HUES48 (cell line): ENCODE results near the gene MEGF11.

ENCODE experiments used
- H3K27ac ChIP-seq: one replicate; pipeline ENCODE4 v1.7.0; 2013; ENCODE audit warnings: low read depth, low read length, inconsistent platforms
- H3K27me3 ChIP-seq: 2 replicates; pipeline ENCODE4 v1.6.1; 2013; ENCODE audit warnings: mild to moderate bottlenecking, low read length; ENCODE audit not compliant: control insufficient read depth, insufficient read depth
- H3K36me3 ChIP-seq: 2 replicates; pipeline ENCODE4 v1.6.1; 2013; ENCODE audit warnings: low read length; ENCODE audit not compliant: control insufficient read depth, insufficient read depth
- H3K4me1 ChIP-seq: 2 replicates; pipeline ENCODE4 v1.6.1; 2013; ENCODE audit warnings: mild to moderate bottlenecking, low read length; ENCODE audit not compliant: control insufficient read depth, insufficient read depth
- H3K4me3 ChIP-seq: 2 replicates; pipeline ENCODE4 v1.5.1; 2013; ENCODE audit warnings: mild to moderate bottlenecking, low read depth, low read length
- H3K9ac ChIP-seq: 2 replicates; pipeline ENCODE4 v1.6.1; 2013; ENCODE audit warnings: mild to moderate bottlenecking, low read depth, low read length, moderate library complexity
- H3K9me3 ChIP-seq: 2 replicates; pipeline ENCODE4 v1.6.1; 2013; ENCODE audit warnings: low read length; ENCODE audit not compliant: control insufficient read depth, insufficient read depth

The MEGF11 gene

DNA sequence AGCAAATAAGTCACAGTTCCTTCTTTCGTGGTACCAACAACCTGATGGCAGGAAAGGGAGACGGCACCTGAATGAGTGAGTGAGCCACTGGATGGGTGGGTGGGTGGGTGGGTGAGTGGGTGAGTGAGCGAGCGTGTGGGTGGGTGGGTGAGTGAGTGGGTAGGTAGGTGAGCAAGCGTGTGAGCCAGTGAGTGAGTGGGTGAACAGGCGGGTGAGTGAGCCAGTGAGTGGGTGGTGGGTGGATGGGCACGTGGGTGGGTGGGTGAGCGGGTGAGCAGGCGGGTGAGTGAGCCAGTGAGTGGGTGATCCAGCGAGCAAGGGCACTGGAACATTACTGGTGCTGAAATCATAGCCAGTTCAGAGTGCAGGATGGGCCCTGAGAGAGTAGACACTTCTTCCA is 152.8 kb downstream of the MEGF11 start:
- no peaks in the 10 kb centered on the region for H3K36me3 ChIP-seq
- H3K27me3 ChIP-seq: no peaks in the 10 kb centered on the region
- peaks cover 17% of the 10 kb centered on the region for H3K4me1 ChIP-seq
- no peak overlapping the region for H3K4me3 ChIP-seq
- no peak overlapping the region for H3K9ac ChIP-seq
- H3K9me3 ChIP-seq: no peaks in the 10 kb centered on the region
- H3K27ac ChIP-seq: no peak overlapping the region

DNA sequence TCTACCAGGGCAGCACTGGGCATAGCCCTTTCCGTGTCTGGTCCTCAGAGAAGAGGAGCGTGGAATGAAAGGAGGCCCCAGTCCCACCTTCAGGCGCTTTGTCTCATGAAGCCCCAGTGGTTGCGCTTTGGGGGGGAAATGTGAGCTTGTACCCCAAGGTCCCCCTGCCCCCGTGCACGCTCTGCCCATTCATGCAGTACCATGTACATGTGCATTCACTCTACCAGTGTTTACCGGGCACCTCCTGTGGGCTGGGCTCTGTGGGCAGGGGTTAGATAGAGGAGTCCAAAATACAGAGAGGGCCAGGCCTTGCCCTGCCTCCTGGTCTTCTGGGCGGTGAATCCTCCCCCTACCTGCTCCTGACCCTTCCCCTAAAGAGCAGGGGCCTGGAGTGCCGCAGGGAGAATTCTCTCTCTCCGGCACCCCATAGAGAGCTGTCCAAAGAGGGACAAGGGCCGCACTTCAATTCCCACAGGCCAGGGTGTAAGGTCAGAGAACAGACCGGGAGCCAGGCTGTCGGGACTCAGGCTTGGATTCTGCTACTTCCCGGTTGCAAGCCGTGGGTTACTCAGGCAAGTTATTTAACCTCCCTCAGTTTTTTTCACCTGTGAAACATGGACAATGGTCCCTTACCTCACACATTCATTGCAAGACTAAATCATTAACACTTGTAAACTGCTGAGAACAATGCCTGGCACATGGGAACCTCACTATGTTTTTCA is 153.4 kb downstream of the MEGF11 start:
- no peak overlapping the region for H3K27ac ChIP-seq
- H3K9ac ChIP-seq: no peak overlapping the region
- no peaks in the 10 kb centered on the region for H3K27me3 ChIP-seq
- H3K36me3 ChIP-seq: no peaks in the 10 kb centered on the region
- no peaks in the 10 kb centered on the region for H3K9me3 ChIP-seq
- peaks cover 17% of the 10 kb centered on the region for H3K4me1 ChIP-seq
- H3K4me3 ChIP-seq: no peak overlapping the region

DNA sequence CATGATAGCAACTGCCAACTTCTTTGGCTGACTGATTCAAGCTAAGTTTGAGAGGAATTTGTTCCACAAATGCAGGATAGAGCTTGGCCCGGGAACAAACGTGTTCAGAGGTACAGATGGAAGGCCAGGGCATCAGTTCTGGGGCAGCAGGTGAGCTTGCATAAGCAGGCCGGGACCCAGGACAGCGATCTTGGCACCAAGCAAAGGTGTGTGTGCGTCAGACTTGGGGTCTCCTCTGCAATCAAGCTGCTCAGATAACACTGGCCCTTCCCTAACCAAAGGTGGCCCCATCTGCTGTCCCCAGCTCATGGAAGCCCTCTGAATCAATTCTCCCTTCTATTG is 155.6 kb downstream of the MEGF11 start:
- Histone ChIP-seq H3K27me3 (no peaks in the 10 kb centered on the region), H3K9ac (no peak overlapping the region), H3K4me3 (no peak overlapping the region), H3K9me3 (no peaks in the 10 kb centered on the region), H3K36me3 (no peaks in the 10 kb centered on the region), H3K27ac (no peak overlapping the region), H3K4me1 (peaks cover 17% of the 10 kb centered on the region)

DNA sequence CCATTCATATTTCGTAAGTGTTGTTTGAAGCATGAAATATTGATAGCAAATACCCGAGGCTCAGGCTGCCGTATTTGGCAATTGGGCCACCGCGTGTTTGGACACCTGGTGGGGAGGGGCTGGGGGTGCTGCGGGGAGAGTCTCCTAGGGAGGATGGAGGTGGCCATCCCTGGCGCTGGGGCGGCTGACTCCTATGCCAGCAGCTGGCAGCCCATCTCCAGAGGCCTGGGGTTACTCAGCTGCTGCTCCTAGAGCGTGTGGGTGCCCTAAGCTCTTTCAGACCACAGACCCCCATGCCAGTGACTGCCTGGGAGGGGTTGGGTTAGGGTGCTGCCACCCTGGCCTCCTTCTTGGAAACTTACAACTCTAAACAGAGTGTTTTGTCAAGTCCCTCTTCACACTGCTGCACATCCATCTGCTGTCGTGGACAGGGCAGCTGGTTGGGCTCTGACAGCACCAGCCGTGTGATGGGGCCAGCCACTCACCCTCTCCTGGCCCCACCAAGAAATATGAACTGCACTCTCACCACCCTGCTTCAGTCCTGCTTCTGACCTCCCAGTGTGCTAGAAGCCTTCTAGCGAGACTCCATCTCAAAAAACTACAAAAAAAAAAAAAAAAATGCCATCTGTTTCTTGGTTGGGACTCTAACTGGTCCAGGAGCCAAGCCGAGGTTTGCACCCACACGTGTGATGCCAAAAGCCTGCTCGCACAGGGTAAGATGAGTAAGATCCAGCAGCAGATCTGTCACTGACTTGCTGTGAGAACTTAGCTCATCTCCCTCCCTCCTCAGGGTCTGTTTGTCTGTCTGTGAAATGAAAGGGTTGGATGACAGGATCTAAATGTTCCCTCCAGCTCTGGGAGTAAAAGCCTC is 156.2 kb downstream of the MEGF11 start:
- no peaks in the 10 kb centered on the region for H3K9me3 ChIP-seq
- H3K27ac ChIP-seq: no peak overlapping the region
- H3K36me3 ChIP-seq: no peaks in the 10 kb centered on the region
- H3K4me3 ChIP-seq: no peak overlapping the region
- no peak overlapping the region for H3K9ac ChIP-seq
- peaks cover 17% of the 10 kb centered on the region for H3K4me1 ChIP-seq
- no peaks in the 10 kb centered on the region for H3K27me3 ChIP-seq

DNA sequence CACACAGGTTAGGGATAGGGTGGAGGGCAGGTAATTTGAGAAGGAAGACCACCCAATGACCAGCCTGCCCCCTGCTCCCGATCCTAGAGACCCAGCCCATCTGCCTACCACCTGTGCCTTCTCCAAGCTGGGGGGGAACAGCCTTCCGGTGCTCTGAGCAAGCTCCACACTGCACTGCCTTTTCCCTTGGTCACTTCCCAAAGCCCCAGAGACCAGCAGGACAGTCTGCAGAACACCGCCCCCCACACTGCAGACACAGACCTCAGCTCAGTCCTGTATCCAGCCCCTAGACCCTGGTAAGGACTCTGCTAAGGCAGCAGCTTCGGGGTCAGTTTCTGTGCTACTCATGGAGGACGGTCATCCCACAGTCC is 156.9 kb downstream of the MEGF11 start:
- H3K4me1 ChIP-seq: peaks cover 14% of the 10 kb centered on the region
- no peak overlapping the region for H3K9ac ChIP-seq
- H3K27ac ChIP-seq: no peak overlapping the region
- no peaks in the 10 kb centered on the region for H3K27me3 ChIP-seq
- H3K36me3 ChIP-seq: no peaks in the 10 kb centered on the region
- no peak overlapping the region for H3K4me3 ChIP-seq
- H3K9me3 ChIP-seq: no peaks in the 10 kb centered on the region

DNA sequence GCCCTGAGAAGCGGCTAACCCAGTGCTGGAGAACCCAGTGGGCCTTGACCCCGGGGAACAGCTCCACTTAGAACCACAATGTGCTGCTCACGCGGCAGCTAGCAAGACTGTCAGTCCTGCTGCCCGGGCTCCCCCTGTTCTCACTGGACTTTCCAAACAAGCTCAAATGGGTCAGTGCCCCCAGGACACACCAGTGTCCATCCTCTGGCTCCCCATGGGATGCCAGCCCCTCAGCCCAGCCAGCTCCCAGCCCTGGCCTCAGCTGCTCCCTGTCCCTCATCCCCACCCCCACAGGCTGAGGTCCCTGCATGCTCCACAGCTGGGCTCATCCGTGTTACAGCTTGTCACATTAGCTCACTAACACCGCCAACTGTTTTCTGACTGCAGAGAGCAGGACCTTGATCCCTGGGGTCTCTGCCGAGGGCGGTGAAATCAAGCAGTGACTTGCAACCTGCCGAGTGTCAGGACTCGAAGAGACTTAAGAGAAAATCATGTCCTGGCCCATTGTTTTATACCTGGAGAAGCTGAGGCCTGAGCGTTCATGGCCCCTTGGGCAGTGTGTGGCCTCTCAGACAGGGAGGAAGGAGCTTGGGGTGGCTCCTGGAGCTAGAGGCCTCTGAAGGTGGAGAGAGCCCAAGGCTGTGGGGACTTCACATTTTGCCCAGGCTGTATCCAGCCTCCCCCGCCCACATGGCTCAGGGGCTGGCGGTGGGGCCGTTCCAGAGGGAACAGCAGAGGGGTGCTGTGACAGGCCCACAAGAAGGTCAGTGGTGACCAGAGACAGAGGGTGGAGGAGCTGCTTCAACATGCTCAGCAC is 157.5 kb downstream of the MEGF11 start:
- no peaks in the 10 kb centered on the region for H3K27me3 ChIP-seq

DNA sequence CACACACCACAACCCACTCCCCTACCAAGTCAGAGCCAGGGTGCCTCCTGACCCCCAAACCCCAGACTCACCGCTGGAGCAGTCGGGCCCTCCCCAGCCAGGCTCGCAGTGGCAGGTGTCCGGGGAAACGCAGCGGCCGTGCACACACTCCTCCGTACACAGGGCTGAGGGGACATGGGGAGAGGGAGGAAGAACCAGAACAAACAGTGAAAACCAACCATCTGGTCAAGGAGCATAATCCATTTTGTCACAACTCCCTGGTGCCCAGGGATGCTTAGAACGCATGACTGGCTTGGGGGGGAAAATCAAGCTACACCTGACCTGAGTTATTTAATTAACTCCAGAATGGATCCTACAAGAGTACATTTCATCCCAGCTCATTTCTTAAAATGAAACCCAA is 159.2 kb downstream of the MEGF11 start:
- H3K36me3 ChIP-seq: no peaks in the 10 kb centered on the region
- H3K27me3 ChIP-seq: no peaks in the 10 kb centered on the region
- H3K9me3 ChIP-seq: no peaks in the 10 kb centered on the region
- H3K9ac ChIP-seq: no peak overlapping the region
- H3K4me1 ChIP-seq: no peaks in the 10 kb centered on the region; the same call in 1 of the 2 replicates
- no peak overlapping the region for H3K4me3 ChIP-seq
- H3K27ac ChIP-seq: no peak overlapping the region

More for the DNA sequence above, 157.5 kb downstream of the MEGF11 start:
- Histone ChIP-seq H3K4me3 (no peak overlapping the region), H3K9me3 (no peaks in the 10 kb centered on the region), H3K27ac (no peak overlapping the region), H3K9ac (no peak overlapping the region), H3K4me1 (peaks cover 8% of the 10 kb centered on the region; the same call in 1 of the 2 replicates), H3K36me3 (no peaks in the 10 kb centered on the region)

DNA sequence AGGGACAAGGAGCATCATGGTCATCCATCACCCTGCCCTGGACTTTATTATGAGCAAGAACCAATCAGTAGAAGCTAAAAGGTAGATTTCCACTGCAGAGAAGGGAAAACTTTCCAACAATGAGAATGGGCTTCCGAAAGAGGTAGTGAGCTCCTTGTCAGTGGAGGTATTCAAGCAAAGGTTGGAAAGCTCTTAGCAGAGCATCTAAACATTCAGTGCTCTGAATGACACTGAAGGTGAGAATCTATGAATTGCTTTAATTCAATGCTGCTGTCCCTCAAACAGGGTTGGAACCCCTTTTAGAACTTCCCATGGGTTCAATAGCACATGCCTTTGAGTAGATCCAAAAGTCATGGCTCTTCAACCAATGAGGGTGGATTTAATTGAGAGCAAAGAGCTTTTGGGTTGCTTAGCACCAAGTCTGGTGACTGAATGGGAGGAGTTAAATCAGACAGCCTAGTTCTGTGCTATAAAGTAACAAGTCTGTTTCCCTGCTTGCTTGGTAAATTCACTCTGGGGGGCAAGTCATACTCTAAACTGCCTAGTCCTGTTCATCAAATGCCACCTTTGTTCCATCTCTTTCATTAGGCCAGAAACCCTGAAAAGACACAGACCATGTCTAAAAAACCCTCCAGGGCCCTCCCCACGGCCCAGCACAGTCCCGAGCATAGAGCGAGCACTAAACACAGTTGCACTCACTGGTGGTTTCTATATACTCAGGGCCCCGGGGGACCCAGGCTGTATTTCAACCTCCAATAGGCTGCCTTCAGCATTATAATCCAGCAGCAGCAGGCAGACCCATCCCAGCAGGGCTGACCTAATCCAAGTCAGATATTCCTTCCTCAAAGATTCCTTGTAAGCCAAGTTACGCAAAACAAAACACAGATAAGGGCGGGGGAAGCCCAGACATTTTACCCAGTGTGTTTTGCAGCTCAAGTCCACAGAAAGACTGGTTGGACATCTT is 161.2 kb downstream of the MEGF11 start:
- H3K27ac ChIP-seq: no peak overlapping the region
- no peaks in the 10 kb centered on the region for H3K9me3 ChIP-seq
- no peak overlapping the region for H3K4me3 ChIP-seq
- no peaks in the 10 kb centered on the region for H3K27me3 ChIP-seq
- H3K4me1 ChIP-seq: no peaks in the 10 kb centered on the region; the same call in 1 of the 2 replicates
- no peak overlapping the region for H3K9ac ChIP-seq
- no peaks in the 10 kb centered on the region for H3K36me3 ChIP-seq

DNA sequence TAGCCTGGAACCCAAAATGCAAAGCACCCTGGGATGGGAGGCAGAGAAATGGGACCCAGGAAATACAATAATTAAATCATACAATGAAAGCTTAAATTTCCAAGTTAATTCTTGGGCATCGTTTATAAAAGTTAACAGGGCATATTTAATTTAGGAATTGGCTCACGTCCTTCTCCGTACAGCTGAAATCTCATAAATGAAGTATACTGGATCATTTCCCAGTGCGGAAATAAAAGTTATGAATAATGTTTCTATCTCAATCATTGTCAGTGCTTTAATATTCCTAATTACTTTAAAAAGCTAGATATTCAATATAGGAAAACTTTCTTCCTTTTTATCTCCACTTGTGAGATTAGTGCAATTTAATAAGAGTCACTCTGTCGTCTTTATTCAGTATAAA is 164.0 kb downstream of the MEGF11 start:
- H3K4me3 ChIP-seq: no peak overlapping the region
- H3K27me3 ChIP-seq: no peaks in the 10 kb centered on the region
- no peaks in the 10 kb centered on the region for H3K36me3 ChIP-seq
- no peaks in the 10 kb centered on the region for H3K9me3 ChIP-seq
- H3K4me1 ChIP-seq: no peaks in the 10 kb centered on the region
- no peak overlapping the region for H3K27ac ChIP-seq
- H3K9ac ChIP-seq: no peak overlapping the region

DNA sequence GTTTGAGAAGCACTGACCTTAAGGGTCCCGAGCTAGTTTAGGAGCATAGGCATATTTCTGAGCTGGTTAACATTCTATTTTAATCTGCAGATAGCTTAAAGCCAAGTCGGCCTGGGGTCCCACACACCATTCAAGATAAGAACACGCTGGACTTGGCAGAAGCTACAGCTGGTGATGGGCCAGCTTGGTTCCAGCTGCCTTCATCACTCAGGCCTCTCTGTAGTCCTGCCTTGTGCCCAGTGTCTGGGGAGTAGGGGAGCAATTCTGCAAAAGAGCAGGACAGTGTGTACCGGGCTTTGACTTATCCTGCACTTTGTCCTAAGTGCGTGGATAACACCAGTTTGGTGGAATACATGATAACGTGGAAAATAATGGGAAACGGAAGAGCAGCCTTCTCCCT is 164.5 kb downstream of the MEGF11 start:
- no peak overlapping the region for H3K27ac ChIP-seq

More for the DNA sequence above, 164.5 kb downstream of the MEGF11 start:
- Histone ChIP-seq H3K4me1 (no peaks in the 10 kb centered on the region), H3K9ac (no peak overlapping the region), H3K27me3 (no peaks in the 10 kb centered on the region), H3K9me3 (no peaks in the 10 kb centered on the region), H3K4me3 (no peak overlapping the region), H3K36me3 (no peaks in the 10 kb centered on the region)
